HG02885 (cell line): ENCODE measurements around the gene TFRC.
"Not testable (repeated sequence)": the region's sequence is repeated elsewhere in the genome, so short reads cannot be mapped to it uniquely, and the experiment has no call there.

Experiments used
- ATAC-seq: cut with Tn5 transposase; IDR thresholded peaks from one replicate; pipeline ENCODE4 v1.9.1; 2021; ENCODE audit warnings: mild to moderate bottlenecking; ENCODE audit not compliant: unreplicated experiment, poor library complexity

The TFRC gene

DNA sequence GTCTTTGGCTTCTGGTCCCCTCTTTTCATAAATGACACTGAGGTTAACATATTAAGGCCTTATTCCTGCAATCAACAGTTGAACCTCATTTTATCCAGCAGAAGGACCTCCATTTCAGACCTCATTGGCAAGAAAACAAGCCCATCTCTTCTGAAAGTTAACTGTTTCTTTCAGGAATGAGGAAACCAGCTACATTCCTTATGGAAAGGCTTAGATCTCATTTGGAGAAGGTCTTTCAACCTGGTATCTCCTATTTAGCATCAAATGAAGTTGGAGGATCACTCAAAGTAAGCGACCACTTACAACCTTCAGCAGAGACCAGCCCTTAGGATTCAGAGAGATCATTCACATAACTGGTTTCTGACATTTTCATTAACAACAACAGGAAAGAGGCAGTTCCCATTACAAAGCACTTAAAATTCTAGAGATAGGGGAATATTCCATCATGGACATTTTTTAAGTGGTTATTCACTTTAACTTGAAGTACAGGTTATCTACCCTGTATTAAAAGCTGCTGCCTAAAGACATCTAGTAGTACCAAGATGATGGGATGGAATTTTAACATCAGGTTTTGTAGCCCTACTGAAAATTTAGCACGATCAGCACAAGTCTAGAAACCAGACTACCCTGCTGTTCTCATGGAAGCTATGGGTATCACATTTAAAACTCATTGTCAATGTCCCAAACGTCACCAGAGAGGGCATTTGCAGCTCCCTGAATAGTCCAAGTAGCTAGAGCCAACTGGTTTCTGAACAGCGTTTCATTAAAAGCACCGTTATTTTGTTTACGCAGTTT lies 30.4 kb downstream of the TFRC start:
- ATAC-seq: no peak

DNA sequence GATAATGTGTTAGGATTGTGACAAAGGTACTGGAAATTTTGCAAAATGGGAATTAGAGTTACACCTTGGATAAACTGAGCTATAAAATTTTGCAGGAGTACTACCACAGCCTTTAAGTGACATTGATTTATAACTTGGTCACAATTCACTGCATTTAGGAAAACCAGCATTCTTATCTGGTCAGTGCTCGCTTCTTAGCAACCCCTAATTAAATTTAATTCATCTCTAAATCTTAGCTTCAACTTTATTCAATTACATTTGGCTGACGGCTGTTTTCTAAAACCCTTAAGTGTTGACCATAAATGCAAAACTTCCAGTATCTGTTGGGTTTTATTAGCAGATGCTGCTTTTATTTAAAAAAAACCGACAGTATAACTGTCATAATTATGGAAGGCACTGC lies 31.3 kb downstream of the TFRC start:
- ATAC-seq: no peak

DNA sequence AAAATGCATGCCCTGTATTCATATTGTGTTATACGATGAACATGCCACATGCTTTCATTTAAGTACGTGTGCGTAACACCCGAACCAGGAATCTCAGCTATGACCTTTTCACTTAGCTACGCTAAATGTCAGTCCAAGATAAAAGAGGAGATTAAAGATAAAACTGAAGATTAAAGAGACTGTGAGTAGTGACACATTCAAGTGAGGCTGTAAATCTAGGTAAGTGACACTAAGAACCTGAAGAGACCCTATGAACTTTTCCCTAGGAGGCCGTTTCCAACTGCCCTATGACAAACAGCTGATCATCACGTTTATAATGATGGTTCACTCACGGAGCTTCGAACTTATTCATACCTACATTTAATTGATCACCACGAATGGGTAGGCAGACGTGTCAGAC lies 32.2 kb downstream of the TFRC start:
- no peak for ATAC-seq

DNA sequence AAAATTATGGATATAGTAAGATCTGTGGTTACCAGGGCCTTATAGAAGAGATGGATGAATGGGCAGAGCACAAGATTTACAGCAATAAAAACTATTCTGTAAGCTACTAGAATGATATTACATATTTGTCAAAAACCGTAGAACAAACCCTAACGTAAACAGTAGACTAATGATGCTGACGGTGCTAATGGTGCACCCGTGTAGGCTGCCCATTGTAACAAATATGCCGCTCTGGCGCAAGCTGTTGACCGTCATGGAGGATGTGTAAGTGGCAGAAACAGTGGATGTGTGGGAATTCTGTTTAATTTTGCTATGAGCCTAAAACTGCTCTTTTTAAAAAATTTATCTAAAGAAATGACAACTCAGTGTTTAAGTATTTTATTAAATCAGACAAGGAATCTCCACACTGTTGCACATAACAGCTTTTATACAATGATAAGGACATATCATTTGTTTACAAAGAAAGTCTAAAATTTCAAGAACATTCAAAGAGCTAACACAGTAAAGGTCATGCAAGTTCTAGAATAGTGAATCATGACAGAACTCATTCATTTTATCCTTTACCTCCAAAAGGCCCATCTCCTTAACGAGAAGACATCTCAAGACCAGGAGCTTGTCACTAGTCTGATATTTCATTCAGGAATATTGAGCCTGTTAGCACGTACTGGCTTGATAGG lies 32.8 kb downstream of the TFRC start:
- no peak for ATAC-seq

DNA sequence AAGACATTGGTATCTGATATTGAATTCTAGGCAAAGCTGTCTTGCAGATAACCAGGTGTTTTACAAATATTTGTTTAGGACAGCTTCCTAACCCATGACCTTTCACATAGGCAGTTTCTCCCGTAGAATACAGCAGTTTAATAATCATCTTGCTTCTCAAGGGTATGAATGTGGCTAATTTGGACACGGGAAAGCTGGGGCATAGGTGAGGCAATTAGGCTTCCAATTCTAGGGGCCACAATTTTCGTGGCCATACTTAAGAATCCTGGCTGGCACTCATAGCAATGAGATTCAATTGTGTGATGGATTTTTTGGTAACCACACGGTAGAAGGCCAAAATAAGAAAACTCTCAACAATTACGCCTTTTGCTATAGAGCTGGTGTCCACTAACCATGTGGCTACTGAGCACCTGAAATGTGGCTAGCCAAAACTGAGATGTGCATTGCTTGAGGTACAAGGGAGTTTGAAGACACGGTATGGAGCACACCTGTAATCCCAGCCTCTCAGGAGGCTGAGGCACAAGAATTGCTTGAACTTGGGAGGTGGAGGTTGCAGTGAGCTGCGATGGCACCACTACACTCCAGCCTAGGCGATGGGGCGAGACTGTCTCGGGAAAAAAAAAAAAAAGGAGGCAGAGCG lies 34.4 kb downstream of the TFRC start:
- no peak for ATAC-seq

DNA sequence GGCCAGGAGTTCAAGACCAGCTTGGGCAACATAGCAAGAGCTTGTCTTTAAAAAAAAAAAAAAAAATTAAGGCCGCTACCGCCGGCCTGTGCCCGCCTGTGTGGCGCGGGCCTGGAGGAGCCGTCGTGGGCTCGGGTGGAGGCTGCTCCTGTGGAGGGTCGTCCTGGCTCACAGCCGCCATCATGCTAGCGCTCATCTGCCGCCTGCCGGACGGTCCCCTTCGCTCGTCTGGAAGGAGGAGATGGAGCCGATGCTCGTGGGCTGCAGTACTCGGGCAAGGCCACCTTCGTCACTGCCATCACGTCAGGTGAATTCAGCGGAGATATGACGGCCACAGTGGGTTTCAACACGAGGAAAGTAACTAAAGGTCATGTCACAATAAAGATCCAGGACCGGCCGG lies 37.4 kb downstream of the TFRC start:
- ATAC-seq: no peak

DNA sequence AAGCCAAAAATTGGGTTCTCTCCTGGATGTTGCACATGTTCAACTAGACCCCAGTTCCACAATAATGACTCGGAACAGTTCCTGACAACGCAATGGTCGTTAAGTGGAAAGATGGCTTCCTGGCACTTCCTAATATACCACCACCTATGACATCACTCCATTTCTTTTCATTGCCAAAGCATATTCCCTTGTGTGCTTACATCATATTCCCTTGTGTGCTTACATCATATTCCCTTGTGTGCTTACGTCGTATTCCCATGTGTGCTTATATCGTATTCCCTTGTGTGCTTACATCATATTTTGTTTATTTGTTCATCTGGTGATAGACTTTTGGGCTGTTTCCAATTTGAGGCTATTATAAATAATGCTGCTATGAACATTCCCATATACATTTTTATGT lies 39.2 kb downstream of the TFRC start:
- ATAC-seq: no peak

DNA sequence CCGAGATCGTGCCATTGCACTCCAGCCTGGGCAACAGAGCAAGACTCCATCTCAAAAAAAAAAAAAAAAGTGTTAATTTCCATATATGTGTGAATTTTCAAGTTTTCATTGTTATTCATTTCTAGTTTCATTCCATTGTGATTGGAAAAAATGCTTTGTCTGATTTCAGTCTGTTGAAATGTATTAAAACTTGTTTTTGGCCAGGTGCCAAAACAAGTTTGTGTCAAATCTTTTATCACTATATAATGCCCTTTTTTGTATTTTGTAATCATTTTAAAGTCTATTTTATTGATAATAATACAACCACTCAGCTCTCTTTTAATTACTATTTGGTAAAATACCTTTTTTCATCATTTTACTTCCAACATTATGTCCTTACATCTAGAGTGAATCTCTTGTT lies 42.5 kb downstream of the TFRC start:
- ATAC-seq: no peak

DNA sequence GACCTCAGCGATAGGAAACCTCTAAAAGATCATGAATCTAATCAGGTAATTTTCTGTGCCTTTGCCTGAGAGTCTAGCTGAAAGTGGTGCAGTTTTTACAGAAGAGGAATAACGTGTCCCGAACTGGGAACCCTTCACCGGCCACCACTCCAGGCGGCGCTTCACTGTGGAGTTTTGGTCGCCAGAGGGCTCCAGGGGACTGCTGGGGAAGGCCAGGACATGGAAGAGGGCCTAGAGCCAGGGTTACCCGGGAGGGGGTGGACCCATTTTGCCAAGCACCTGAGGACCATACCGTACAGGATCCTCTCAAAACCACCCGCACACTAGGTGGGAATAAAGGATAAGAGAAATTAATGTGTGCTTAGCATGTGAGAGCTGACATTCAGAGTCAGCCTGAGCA lies 55.8 kb downstream of the TFRC start:
- ATAC-seq: not testable (repeated sequence)

DNA sequence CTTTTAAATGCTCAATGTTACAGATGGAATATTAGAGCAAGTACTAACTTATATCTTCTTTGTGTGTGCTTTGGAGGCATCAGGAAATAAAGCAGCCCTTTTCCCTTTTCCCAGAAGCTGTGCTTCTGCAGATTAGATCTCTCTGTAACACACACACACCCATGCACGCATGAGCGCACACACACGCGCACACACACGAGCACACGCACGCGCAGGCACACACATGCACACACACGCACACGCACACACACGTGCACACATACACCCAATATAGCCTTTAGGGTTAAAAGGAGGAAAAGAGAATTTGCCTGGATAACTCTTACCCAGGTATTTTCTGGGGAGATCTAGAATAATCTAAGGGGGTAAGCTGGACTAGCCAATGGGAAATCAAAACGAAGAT lies 56.9 kb downstream of the TFRC start:
- no peak for ATAC-seq

DNA sequence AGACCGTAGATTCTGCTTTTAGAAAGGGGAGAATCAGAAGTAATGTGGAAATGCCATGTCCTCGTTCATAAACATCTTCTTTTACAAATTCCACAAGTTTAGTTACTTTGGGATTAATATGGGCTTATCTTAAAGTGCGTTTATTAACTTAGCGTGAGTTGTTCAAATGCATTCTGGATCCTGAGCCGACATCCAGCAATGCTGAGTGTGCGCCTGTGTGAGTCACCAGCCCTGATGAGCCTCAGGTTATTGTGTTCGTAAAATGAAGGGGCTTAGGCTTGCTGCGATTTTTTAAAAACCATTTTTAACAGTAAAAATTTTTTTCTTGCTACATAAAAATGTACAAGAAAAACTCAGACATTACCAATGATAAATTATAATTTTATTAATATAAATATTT lies 57.9 kb downstream of the TFRC start:
- no peak for ATAC-seq

DNA sequence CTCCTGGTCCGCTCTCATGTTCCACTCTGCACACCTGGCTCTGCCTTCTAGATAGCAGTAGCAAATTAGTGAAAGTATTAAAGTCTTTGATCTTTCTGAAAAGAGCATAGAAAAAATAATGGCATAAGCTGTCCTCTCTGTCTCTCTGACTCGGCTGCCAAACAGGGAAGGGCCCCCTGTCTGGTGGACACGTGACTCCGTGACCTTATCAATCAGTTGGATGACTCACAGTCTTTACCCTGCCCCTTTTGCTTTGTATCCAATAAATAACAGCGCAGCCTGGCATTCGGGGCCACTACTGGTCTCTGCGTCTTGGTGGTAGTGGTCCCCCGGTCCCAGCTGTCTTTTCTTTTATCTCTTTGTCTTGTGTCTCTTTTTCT lies 59.4 kb downstream of the TFRC start:
- not testable (repeated sequence) for ATAC-seq

DNA sequence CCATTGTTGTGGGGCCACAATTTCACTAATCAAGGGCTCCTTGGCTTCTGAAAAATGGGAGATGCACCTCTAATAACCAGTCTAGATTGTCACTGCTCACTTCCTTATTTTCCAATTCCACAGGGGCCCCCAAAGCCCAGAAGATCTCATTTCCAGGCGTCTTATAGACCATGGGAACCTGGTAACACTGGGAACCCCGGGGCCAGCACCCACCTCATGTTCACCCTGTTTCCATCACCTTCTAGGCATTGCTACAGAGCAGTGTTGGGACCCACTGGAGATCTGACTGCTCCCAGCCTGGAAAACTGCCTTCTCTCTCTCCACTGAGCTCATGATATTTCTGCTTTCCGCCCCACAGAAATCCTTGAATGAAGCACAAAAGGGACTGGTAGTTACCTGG lies 61.5 kb downstream of the TFRC start:
- ATAC-seq: no peak

DNA sequence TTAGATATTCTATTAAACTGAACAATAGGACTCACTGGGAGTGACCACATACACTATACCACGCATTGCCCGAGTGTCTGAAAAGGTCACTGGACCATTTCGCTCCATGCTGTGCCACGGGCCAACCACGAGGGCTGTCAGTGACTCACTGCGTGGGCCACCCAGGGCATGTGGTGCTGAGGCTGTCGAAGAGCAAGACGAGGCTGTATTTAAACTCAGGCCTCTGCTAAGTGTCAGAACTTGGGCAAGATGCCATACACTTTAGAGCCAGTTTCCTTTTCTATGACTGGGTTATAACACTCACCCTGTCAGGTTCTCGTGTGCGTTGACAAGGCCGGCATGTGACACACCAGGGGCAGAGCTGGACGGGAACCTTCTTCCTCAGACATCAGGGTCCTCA lies 62.3 kb downstream of the TFRC start:
- ATAC-seq: not testable (repeated sequence)

DNA sequence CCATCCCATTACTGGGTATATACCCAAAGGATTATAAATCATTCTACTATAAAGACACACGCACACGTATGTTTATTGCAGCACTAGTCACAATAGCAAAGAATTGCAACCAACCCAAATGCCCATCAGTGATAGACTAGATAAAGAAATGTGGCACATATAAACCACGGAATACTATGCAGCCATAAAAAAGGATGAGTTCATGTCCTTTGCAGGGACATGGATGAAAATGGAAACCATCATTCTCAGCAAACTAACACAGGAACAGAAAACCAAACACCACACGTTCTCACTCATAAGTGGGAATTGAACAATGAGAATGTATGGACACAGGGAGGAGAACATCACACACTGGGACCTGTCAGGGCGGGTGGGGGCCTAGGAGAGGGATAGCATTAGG lies 63.7 kb downstream of the TFRC start:
- not testable (repeated sequence) for ATAC-seq

DNA sequence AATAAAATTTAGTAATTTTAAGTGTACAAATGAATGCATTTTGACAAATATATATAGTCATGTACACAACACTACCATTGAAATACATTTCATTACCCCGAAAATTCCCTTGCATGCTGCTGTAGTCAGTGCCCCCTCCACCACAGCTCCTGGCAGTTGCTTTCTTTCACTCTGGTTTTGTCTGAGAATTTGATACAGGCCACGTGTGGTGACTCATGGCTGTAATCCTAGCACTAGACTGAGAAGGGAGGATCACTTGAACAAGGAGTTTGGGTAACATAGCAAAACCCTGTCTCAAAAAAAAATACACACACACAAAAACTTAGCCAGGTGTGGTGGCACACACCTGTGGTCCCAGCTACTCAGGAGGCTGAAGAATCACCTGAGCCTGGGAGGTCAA lies 65.4 kb downstream of the TFRC start:
- no peak for ATAC-seq

DNA sequence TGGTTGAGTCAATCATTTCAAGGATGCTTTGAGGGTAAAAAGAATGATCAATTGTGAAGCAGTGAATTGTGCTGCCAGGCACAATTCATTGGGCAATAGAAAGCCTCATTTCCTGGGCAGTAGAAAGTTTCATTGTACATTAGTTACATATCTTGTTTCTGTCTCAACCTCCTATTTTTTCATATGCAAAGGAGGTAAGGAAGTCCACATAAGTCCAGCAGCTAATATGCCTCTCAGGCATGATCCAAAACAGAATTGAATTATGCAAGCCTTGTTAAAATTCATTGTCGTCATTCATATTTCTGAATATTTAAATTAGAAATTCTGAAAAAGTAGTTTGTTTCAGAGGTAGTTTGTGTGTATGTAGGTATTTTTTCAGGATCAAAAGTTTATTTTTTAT lies 65.8 kb downstream of the TFRC start:
- ATAC-seq: no peak

DNA sequence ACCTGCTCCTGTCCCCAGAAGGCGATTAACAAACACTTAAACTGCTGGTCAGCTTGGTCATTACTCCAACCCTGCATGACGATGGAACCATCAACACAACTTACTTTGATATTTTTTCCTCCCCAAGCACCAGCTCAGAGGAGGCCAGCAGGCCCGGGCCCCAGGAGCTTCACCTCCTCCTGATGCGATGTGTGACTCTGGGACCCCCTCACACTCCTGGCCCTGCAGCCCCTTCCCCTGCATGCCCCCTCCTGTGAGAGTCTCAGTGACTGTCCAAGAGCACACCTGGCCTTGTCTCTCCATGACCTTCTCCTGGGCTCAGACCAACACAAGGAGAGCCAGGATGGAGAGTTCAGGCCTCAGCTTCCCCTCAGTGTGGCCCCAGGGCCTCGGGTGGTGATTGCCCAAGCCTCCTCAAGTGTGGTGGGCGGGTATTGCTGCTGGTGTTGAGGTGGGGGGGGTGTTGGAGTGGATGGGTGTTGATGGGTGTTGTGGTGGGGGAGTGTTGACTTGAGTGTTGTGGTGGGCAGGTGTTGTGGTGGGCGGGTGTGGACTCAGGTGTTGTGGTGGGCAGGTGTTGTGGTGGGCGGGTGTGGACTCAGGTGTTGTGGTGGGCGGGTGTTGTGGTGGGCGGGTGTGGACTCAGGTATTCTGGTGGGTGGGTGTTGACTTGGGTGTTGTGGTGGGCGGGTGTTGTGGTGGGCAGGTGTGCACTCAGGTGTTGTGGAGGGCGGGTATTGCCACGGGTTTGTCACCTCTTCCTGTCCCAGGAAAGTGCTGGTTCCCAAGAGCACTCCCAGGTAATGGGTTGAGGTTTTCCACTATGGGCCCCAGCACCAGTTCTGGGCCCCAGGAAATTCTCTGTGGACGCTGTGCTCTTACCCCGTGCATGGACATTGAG lies 68.1 kb downstream of the TFRC start:
- no peak for ATAC-seq

DNA sequence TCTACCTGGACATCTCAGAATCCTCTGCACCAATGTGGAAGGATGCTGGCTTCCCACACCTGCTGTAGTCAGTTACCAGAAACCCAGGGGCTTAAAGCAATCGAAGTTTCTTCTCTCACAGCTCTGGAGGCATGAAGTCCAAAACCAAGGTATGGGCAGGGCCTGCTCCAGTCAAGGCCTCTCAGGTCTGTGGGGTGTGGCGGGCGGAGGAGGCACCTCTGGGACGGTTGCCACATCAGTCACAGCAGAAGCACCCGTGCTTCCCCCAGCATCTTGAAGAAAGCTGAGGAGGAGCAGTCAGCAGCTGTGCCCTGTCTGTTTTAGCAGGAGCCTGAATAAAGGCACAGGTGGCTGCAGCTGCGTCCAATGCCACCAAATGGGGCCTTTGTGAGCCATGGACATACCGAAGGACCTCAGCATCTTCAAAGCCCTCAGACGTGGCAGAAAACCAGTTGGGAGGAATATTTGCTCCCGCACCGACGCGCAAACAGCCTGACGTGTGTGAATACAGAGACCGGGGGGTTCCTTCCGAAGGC lies 68.9 kb downstream of the TFRC start:
- no peak for ATAC-seq

DNA sequence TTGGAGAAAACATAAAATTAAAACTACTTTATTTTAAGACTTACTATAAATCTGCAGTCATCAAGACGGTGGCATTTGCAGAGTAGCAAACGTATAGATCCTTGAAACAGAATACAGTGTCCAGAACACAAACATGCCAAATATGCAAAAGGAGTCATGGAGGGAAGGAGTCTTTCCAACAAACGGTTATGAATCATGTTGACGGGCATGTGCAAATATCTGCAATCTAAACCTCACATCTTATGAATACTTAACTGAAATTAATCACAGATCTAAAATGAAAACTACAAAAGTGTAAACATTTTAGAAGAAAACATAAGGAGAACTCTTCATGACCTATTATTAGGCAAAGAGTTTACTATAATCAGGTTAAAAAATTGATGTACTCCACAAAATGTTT lies 69.4 kb downstream of the TFRC start:
- no peak for ATAC-seq
